Gastrocnemius medialis (tissue), 4 donors: Measurements from ENCODE around the gene NEBL.

Experiments used
- CTCF ChIP-seq, 5 experiments: fragments of 450-650 bp in 3 of 5; fragments of 200-600 bp in 2 of 5; sonication (generic) in 2 of 5; IDR thresholded peaks in 4 of 5; conservative IDR thresholded peaks in 1 of 5; 1 replicate in 4 of 5; 2 replicates in 1 of 5; pipeline ENCODE4 v1.5.1; 2016 to 2019; ENCODE audit warnings: antibody characterized with exemption in 5 of 5, mild to moderate bottlenecking in 3 of 5, moderate library complexity in 3 of 5
- POLR2A ChIP-seq, 2 donors: fragments of 450-650 bp; IDR thresholded peaks; one replicate each; pipeline ENCODE4 v1.6.1; 2017; ENCODE audit warnings: antibody characterized with exemption in 2 of 2, mild to moderate bottlenecking in 2 of 2, moderate library complexity in 2 of 2

DNA sequence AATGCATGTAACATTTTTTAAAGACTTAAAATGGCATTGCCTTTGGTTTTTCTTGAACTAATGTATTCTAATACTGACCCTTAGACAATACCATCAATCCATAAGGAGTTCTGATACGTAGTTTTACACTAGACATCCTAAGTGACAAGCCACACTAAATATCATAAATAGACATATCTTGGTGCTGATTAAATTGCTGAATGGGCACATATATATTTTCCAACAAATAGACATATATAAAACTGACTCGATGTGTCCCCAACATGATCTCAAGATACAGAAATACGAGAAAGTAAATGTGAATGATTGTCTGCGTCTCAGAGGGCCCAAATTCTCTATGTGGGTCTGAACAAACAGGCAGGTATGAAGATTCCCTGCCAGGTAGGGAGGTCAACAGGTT lies 99.8 kb downstream of the NEBL start:
- TF ChIP-seq CTCF (IDR thresholded peaks at IDR 0.05 in 4 of 5, conservative IDR thresholded peaks at IDR 0.05 in 1 of 5) = no peak
- TF ChIP-seq POLR2A (IDR thresholded peaks at IDR 0.05) = no peak
